NCI-H2196 (cell line): ENCODE results near the gene SWI5.

Source experiments
- DNase-seq: peaks from one replicate; lab custom pipeline; 2025; ENCODE audit not compliant: unreplicated experiment; lab: John Stamatoyannopoulos, UW

SWI5 gene

DNA sequence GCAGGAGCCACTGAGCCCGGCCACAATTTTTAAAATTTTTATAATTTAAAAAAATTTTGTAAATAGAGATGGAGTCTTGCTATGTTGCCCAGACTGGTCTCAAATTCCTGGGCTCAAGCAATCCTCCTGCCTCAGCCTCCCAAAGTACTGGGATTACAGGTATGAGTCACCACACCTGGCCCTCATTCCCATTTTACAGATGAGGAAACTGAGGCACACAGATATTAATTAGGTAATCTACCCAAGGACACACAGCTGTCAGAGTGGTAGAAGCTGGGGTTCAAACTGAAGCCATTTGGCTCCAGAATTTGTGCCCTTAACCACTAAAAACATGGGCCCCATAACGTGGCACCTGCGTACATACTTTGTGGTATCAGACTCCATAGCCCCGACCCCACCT lies 38.6 kb downstream of the SWI5 start:
- no peak for DNase-seq

DNA sequence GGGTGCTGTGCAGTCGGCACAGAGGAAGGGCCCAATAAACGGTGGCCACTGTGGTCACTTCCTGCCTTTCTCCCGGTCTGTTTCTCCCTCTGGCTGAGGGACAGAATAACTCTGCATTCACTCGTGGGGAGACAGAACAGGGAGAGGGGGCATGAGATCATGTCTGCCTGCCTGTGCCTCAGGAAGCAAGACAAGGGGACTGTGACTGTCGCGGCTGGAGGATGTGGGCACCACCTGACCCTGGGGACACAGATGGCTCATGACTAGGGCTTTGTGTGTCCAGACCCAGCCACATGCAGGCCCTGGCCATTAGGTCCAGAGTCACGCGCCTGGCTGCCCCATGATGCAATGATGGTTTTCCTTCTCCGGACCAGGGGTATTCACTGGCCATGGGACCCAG lies 40.3 kb downstream of the SWI5 start:
- no peak for DNase-seq

DNA sequence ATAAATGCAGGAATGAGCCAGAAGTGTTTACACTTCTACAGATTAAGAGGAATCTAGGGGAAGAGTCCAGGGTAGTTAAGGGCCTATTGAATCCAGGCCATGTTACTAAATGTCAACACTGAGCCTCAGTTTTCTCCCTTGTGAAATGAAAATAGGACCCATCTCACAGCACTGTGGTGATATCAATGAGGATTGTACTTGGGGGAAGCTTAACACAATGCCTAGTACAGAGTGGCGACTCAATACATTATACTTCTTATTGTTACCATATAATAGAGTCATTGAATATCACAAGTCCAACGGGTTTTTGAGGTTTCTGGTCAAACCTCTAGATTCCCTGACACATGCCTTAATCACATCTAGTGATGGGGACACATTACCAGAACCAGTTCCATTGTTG lies 41.6 kb downstream of the SWI5 start:
- DNase-seq: no peak

- no peak for DNase-seq
These were observed 45.3 kb downstream of the SWI5 start for GRCh38 chr9:128321343-128321742.

- no peak for DNase-seq
These were observed 45.9 kb downstream of the SWI5 start for GRCh38 chr9:128321879-128322403.

GRCh38 chr9:128322404-128323211 lies 46.5 kb downstream of the SWI5 start, which contains the start of the genes COQ4 and TRUB2:
Gene COQ4, plus strand, starts transcription at chr9:128322839. Its CDS starts 20 bp downstream, at chr9:128322859.
Gene TRUB2, minus strand, starts transcription at chr9:128322447. Its CDS starts 39 bp downstream, at chr9:128322408.
- DNase-seq: peak; percentile 92

GRCh38 chr9:128323212-128323730 lies 47.2 kb downstream of the SWI5 start:
- no peak for DNase-seq

GRCh38 chr9:128323791-128324190 lies 47.7 kb downstream of the SWI5 start:
- no peak for DNase-seq

DNA sequence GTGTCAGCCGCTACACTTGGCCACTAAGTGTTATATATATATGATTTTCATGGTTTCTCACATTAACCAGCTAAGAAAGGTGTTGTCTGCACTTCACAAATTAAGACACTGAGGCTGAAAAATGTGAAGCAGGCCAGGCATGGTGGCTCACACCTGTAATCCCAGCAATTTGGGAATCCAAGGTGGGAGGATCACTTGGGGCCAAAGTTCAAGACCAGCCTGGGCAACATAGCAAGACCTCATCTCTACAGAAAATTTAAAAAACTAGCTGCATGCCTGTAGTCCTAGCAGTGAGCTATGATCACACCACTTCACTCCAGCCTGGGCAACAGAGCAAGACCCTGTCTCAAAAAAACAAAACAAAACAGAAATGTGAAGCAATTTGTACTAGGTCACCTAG lies 48.3 kb downstream of the SWI5 start:
- DNase-seq: no peak

DNA sequence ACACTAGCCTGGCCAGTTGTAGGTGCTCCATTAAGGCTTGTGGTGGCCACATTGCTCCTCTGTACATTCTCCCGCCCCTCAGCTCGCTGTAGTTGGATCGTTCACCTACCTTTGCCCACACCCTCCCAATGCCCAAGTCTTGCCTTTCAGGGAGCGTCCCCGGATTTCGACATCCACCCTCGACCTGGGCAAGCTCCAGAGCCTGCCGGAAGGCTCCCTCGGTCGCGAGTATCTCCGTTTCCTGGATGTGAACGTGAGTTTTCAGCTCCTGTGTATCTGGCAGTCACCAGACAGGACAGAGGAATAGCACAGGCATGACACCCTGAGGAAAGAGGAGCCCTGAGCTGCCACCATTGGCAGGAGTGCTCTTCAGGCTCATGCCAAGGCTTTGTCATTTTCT lies 49.6 kb downstream of the SWI5 start:
- DNase-seq: no peak

GRCh38 chr9:128333451-128333869 lies 57.4 kb downstream of the SWI5 start:
- no peak for DNase-seq

DNA sequence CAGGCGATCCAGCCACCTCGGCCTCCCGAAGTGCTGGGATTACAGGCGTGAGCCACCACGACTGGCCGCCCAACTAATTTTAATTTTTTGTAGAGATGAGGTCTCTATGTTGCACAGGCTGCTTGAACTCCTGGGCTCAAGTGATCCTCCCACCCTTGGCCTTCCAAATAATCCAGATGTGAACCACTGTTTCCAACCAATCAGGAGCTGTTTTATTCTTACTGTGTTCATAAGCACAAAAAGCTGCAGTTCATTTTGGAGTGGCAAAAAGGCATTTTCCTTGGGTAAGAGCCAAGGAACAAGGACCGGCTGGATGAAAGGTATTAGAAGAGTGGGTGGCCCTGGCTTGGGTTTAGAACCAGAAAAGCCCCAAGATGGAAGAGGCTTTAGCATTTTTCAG lies 59.1 kb downstream of the SWI5 start:
- DNase-seq: no peak

- DNase-seq: no peak
These were observed 59.8 kb downstream of the SWI5 start for GRCh38 chr9:128335914-128336313.

DNA sequence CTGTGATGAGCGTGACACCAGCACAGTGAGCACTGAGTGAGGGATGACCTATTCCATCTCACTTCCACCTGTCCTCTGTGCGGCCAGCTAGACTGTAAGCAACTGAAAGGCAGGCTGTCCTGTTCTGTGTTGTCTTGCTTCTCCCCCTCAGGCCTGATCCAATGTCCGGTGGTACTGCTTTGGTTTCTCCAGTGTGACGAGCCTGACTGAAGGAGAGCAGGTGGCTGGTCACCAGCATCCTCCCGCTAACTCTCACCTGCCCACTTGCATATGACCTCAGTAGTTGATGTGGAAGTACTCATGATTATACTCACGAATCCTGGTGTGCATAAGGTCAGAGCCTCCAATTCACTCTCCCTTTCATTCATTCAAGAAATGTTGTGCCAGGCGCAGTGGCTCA lies 61.9 kb downstream of the SWI5 start:
- DNase-seq: no peak
